CD4-positive, alpha-beta T cell treated with Interleukin-4 for 1 hour (primary cell): ENCODE results near the gene CTNNA2.

Experiments used
- DNase-seq, 2 donors: peaks; one replicate each; pipeline ENCODE4 v3.0.0-alpha.2; 2020 to 2022

The CTNNA2 gene

DNA sequence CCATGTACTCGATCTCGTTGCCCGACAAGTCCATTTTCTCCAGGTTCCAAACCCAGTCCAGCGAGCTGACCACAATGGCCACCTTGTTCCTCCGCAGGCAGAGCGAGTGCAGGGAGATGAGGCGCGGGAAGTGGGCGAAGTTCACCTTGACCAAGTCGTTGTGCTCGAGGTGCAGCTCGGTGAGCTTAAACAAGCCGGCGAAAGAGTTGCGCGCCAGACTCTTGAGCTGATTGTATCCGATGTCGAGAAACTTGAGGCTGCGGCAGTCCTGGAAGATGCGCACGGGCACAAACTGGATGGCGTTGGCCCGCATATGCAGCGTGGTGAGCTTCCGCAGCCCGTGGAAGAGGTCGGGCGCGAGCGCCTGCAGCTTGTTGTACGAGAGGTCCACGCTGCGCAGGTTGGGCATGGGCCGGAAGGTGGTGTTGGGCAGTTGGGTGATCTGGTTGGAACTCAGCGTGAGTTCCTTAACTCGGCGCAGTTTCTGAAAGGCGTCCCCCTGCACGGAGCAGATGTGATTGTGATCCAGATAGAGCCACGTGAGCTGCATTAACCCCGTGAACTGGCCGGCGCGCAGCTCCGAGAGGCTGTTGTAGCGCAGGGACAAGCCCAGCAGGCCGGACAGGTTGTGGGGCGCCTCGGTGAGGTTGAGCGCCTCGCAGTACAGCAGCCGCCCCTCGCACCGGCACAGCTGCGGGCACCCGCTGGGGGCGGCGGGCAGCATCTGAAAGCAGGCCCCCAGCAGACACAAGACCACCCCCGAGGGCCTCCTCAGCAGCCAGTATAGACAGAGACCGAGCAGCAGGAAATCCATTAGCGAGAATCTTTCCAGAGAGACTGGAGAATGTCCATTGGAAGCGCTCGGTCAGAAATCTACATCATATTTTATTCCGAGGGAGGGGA lies 790.4 kb downstream of the CTNNA2 start:
- DNase-seq, result no peak

DNA sequence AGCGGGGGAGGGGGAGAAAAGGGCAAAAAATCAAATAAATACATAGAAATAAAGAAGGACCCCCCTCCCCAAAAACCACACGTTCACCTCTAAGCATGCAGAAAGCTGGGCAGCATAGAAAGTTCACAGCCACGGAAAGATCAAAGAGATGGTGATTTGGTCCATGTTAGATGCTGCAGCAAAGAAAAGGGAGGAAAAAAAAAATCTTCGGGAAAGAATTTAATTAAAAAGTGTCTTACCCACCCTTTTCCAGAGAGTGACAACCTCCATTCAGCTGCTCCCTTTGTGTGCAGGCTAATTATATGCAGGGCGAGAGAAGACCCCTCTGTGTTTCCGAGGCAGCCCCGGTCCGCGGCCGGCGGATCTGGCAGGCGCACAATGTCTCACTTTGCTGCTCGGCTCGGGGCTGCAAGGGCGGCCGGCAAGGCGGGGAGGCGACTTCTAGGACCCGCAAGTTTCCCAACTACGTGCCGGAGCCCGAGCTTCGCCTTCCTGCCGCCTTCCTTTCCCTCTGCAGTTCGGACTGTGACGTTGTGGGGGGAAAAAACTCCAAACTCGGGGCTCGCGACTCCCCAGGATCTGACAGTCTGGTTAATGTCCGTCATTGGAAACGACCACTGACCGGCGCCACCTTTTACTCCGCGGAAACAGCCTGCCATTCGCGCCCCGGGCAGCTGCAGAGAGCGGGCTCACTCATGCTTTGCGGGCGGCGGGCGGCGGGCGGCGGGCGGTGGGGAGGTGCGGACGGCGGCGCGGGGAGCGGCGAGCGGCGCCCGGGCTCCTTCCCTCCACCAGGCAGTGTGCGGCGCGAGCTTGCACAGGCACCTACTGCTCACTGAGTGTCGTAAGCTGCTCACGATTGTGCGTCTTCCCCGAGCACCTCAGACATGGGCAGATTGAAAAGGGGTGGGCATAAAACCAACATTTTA lies 791.3 kb downstream of the CTNNA2 start, which contains the start of gene LRRTM1:
LRRTM1 (minus strand) TSS at position 844 of the 929 bp plus-strand sequence. CDS start 933 bp downstream, outside the sequence.
- DNase-seq, result no peak

DNA sequence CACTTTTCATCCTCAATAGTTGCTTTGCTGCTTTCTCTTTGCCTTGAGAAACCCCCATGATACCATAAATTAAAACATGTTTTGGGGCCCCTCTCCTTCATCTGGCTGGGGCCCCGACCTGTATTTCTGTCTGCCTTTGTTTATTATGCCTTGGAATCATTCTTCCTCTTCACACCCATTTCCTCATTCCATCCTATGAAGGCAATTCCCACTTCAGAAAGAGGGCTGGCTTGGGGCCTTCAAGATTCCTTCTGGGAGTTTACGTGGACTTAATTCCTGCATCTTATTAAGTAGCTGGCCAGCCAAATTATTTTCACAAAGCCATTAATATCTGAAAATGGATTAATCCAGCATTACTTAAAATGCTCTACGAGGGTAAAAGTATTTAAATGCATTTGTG lies 798.5 kb downstream of the CTNNA2 start:
- DNase-seq, result no peak

DNA sequence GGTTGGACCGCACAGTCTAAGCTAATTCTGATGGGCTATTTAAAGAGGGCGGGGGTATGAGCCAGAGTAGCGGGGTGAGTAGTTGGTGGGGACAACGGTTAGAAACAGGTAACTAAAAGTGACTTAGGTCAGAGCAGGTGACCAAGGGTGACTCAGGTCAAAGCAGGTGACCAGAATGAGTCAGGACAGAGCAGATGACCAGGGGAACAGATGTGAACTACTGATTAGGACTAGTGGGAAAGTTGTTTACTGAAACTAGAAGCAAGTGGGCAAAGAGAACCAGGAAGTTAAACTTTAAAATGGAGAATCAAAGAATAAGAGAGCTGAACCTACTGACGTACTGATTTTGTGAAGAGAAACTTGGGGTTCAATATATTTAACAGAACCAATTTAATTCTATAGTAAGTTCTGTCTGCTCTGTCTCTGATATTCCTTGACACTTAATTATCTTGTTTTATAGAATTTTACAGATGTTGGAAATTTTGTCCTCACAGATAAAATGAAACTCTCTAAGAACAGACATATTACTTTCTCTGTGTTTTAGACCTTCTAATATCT lies 799.5 kb downstream of the CTNNA2 start:
- DNase-seq, result no peak

DNA sequence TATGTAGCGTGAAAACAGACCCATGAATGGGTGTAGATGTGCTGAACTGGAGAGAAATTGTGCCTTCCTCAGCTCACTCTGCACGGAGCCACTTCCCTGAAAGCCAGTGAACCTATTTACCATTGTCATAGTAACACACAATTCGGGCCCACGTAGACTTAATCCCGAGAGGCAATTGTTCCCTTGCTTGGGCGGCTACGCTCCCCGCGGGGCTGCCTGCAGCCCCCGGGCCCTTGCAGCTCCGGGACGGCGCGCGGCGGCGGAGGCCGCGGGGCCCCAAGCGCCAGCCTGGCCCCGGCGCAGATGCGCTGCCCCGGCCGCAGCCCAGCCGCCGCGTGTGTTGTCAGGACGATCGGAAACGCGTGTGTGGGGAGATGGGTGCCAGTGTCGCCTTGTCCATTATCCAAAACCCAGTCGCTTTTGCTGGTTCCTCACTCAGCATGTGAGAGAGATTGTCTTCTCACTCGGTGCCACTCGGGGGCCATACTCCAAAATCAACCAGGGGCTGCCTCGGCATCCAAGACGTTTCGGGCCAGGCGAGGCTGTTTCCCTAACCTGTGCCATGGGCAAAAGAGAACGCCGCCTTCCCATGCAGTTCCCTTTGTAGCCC lies 809.6 kb downstream of the CTNNA2 start:
- DNase-seq, result no peak

DNA sequence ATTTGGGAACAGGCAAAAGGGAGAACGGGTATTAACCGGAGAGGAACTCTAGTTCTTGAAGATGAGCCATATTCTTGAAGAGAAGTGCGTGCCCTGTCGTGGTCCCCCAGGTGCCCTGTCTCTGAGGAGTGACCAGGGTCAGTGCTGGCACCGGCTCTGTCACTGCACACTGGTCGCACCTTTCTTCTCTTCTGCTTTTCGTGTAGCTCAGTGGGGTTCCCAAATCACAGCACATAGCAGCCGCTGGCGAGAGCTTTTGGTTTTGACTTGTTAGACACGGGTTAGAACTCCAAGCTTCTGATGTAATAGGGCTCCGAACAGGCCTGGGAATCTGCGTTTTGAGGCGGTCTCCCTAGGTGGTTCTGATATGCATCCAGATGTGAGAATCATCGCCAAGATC lies 810.1 kb downstream of the CTNNA2 start:
- DNase-seq, result no peak

DNA sequence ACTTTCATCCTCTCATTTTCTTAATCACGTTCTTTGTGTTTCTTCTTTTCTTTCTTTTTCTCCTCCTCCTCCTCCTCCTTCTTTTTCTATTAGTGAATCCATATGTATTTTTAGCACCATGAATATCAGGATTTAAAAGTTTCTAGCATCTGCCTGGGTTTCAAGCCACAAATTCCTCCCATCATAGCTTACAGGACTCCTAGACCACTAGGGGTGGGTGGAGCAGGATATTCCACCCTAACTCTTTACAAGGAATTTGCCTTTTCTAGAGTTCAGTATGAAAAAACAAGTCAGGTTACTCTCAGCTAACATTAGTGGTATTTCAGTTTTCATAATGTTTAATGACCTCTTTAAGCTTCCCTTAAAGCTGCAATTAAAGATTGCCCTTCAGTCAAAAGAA lies 810.8 kb downstream of the CTNNA2 start:
- no peak for DNase-seq

DNA sequence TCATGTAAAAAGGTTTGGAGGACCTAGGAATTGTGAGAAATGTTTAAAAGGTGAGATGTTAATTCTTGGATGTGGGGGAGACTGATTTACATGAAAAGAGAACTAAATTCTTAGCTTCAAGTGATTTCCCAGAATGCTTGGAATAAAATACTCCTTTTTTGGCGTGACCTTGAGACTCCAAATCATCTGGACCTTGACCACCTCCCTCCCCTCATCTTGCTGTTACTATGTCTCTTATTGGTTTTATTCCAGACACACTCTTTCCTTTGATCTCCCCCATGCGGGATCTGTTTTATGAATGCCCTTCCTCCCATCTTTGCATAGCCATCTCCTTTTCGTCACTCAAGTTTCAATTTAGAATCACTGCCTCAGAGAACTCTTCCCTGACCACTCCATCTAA lies 811.7 kb downstream of the CTNNA2 start:
- no peak for DNase-seq

DNA sequence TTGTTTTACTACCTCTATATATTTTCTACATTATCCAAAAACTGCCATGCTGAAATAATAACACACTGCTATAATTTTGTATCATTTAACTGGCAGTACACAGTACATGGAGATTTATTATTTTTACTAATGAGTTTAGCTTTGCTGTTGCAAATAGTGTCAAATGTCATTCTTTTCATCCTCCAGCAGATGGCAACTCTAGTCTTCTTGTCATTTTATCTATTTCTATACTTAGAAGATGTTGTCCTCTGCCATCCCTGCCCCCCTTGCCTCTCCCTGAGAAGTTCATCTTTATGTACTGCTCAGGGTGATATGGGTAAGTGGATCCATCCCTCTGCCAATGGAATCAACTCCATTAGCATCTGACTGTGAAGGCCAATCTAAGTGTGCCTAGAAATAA lies 813.4 kb downstream of the CTNNA2 start:
- DNase-seq, result no peak

DNA sequence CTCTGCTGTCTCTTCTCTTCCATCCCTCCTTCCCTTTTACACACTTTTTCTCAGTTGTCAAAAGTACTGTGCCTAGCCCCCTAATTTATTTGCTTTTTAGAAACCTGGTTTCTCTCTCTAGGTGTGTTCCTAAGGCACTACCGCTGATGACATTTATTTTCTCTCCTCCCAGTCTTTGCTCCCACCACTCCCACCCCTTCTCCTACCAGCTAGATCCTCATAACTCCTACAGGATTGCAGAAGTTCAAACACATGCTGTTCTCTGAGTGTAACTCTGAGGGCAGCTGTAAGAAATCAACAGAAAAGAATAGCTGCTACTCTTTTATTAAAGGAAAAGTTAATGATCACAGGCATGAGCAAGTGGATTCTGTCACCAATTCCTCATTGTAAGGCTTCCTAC lies 814.0 kb downstream of the CTNNA2 start:
- no peak for DNase-seq

DNA sequence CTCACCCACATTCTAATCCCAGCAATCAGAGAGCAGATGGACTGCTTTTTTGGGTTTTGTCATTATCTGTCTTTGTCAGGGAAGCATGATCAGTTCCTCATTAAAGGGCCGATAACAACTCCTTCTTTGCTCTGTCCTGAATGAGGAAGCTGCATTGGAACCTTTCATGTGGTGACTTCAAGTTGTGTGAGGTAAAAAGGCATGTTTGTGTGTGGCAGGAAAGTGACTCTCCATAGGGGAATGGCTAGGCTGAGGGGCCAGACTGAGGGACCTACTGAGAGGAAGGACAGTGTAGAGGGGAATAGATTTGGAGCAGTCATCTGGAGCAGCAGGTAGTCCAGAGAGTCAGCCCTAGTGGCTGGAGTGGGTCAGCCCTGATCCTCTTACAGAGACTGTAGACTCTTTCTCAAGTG lies 815.3 kb downstream of the CTNNA2 start:
- DNase-seq, result no peak

DNA sequence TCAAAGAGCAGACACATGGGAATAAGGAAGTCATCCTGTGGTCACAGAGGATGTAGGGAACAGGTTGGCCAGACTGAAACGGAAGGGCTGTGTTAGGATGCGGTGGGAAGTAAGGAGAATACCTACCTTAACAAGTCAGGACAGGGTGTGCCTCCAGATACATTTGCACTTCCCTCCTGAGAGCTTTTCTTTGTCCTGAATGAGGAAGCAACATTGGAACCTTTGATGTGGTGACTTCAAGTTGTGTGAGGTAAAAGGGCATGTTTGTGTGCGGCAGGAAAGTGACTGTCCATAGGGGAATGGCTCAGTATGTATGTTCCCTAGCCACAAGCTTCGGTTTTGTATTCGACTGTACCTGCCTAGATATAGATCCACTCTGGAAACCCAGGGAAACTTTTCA lies 816.6 kb downstream of the CTNNA2 start:
- no peak for DNase-seq

DNA sequence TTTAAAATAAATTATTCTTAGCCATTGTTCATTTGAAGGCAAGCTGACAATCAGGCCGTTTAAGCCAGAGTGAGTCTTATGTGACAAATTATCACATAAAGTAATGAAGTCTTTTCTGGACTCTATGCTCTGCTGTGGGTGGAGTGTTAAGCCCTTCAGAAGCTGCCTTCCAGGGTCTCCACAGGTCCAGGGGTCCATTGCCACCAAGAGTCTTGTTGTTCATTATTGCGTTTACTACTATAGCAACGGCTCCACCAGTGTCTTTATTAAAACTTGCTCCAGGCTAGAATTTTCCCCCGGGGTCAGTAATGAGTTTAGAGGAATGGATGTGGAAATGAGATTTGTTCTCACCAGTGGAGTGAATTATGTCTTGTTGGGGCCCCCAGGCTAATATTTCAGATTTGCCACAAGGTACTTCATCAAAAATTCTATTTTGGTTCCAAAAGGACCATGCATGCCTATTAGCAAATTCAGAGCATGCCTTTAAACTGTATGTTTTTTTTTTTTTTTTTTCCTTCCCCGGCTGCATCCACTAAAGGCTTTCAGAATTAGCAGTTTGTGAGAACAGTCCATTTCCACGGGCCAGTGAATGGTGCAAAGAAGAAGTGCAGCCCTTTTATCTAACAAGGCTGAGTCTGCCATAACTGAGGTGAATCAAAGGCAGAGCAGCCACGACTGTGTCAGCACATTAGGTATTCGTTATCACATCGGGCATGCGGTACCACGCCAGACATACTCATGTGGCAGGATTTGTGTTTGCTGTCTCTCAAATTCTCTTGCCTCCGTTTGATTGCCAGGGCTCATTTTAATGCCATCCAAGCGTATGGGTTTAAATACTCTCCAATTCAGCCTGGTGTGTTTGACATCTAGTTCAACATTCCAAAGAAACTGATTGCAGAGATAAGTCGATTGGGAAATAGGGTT lies 817.9 kb downstream of the CTNNA2 start:
- DNase-seq, result no peak

DNA sequence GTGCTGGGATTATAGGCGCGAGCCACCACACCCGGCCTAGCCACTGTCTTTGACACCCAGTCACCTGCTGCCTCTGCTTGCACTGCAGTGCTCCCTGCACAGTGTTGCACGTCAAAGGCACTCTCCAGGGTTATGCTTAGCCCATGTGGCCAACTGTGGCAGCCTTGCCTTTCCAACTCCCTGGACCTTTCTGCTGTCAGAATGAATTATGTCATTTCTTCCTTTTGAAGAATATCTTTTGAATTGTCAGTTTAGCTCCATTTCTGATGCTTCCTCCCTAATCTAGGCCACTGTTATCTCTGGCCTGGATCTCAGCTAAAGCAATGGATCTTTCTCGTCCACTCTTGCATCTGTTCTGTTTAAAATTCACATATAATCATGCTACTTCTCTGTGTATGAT lies 821.0 kb downstream of the CTNNA2 start:
- no peak for DNase-seq

DNA sequence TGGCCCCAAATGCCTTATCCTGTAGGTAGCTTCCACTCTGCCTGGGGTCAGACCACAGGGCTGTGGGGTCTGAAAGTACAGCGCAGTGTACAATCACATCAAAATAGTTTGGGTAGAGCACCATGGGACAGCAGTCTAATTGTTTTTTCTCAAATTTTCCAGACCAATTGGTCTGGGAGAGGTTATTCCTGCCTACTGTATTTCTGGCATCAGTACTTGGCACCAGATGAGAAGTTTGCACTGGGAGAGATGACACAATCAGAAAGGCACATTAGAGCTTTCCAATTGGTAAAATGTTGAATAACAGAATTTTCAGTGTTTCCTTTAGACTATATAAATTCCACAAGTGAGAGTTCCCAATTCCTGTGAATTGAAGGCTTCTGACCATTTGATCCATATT lies 822.6 kb downstream of the CTNNA2 start:
- no peak for DNase-seq

DNA sequence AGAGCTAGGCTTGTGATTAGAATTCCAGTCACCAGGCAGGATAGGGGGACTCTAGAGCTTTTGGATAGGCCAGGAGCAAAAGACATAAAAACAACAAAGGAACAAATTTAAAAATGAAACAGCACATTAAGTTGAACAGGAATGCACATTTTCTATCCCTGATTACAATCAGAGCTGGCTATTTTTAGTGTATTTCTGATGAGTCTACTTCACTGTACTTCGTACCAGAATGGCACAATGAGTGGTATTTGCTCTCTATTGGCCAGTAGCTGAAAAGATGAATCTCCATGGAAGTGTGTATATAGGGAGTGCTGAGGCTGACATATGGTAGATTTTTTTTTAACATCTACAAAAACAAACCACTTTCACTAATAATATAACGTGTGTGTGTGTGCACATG lies 825.9 kb downstream of the CTNNA2 start:
- no peak for DNase-seq

DNA sequence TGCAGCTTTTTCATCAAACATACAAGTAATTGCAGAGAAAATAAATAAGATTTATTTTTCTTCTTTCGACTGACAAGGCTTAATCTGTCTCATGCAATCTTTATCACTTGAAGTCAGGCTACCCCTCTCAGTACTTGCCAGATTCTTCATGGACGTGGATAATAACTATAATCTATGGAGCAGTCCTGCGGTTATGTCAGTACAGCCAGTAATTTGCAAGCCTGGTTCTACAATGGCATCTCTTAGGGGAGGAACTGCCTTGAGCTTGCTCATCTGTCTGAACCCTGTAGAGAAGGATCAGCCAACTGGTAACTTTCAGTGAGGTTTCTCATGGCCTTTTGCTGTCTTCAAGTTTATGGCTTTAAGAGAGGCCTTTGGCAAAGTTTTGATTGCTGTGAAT lies 827.2 kb downstream of the CTNNA2 start:
- no peak for DNase-seq

DNA sequence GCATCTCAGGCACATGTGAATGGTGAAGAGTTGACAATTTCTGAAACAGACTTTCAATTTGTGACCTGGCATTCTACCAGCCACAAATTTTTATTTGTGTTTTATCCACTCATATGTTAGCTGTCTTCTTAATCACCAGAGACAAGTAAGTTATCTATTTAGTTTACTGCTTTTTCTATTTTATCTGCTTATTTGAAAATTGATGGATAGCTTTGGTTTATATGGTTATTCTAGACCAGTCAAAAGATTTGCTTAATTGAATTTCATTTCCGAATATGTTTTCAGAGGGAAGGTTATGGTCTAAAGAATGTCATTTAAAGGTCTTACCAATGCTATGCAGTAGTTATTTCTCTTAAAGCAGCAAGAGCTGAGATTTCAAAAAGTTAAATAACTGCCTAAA lies 835.2 kb downstream of the CTNNA2 start:
- no peak for DNase-seq

DNA sequence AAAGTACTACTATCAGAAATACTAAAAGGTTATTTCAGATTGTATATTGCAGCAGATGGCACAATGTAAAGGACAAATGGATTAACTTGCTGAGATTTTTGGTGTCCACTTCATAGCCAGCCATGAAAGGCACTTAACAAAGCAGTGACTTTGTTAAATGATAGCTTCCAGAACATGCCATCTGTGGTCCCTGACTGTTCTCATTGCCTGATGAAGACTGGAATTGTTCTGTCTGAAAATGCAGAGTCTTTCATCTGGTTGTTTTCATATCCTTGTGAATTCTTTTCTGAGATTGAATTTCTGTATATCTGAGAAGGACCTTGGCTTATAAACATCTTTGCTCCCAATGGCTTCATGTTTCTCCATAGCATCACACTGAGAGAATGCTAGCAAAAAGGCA lies 836.1 kb downstream of the CTNNA2 start:
- no peak for DNase-seq

DNA sequence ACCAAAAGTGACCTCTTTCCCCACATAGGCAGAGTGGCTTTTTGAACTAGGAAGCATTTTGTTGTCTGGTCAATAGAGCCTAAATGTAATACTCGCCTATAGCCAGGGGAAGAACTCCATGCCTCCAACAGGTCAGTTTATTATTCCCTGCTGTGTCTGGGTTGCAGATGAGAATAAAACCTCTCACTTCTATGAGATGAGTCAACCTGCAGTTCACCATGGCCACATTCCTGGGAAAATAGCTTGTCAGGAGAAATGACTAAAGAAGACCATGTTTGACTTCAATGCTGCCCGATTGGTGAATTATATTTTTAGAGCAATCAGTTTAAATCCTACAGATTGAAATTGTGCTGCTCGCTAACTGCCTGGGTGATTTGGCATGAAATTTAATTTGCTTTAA lies 838.4 kb downstream of the CTNNA2 start:
- no peak for DNase-seq

DNA sequence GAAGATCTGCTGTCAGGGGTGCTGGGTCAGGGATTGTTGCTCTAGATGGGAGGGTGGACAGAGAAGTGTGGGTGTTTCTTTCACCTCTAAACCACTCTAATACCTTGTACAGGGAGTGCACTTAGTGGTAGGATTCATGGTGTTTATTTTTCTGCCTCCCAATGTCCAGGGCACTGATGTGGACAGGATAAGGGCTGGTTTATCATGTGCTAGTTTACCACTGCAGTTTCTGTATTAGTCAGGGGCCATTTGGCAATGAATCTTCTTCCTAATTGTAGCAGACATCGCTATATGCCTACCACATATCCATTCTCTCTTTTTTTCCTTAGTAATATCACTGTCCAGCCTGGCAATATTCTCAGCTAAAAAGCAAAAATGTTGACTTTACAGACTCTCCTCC lies 842.0 kb downstream of the CTNNA2 start:
- DNase-seq, result no peak

DNA sequence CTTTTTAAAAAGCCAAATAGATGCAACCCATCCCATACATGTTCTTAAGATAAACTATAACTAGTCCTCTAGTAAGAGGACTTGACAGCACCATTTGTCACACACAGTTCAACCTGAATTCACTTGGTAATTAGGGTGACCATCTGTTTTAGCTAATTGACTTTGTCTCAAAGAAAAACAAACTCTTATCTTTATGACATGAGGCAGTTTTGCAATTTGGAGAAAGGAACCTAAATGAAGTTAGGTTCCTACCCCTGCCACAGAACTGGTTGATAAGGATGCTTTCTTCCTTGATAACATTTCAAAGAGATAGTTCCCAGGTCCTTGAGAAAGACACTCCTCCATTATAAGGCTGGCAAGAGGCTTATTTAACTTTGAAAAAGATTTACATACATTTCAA lies 849.1 kb downstream of the CTNNA2 start:
- DNase-seq, result no peak
